Measurements from ENCODE around the gene ODC1.

GRCh38 chr2:10444463-10444862 is 3.7 kb downstream of the ODC1 start:
- TF ChIP-seq ZNF404 (tag by site-specific recombination; IDR thresholded peaks at IDR 0.05) = no peak
- no peak for TF ChIP-seq HOXA7 (CRISPR knock-in tag; IDR thresholded peaks at IDR 0.05; ENCODE audit: borderline replicate concordance)
- no peak for TF ChIP-seq CTCF (tag by site-specific recombination; IDR thresholded peaks at IDR 0.05)
- no peak for TF ChIP-seq BCL6B (tag by site-specific recombination; IDR thresholded peaks at IDR 0.05)
- TF ChIP-seq IKZF3 (tag by site-specific recombination; IDR thresholded peaks at IDR 0.05) = no peak
- TF ChIP-seq ATF2 (tag by site-specific recombination; IDR thresholded peaks at IDR 0.05; ENCODE audit: low read depth) = no peak
